Erythroblast (primary cell): ENCODE results near the gene SMAD2.

ENCODE experiments used
- GATA1 ChIP-seq: IDR thresholded peaks from 2 replicates; pipeline ENCODE4 v1.6.1; 2011; ENCODE audit warnings: low read depth, mild to moderate bottlenecking, control low read depth, low read length, moderate library complexity
- POLR2A ChIP-seq: IDR thresholded peaks from 2 replicates; pipeline ENCODE4 v1.6.1; 2011; ENCODE audit warnings: mild to moderate bottlenecking, low read length

DNA sequence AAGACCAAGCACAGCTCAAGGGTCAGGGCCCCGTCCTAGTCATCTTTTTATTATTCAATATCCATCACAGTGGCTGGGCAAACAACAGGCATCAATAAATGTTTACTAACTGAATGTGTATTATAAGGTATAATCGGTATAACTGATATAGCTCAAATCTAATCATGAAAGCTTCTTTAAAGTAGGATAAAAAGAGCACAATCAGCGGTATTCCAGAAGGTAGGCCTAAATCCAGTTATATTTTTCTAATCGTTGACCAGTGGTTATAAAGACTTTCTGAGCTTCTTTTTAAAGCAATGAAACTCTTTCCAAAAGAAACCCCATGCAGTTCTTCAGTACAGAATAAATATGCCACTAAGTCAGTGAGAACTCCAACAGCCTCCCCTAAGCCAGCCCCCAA, 92.1 kb downstream of the SMAD2 start:
- TF ChIP-seq POLR2A (no peak), GATA1 (no peak)
